ENCODE measurements around the gene PGBD5.

Gene PGBD5

GRCh38 chr1:230271300-230272035 is 154.7 kb downstream of the PGBD5 start:
- Histone ChIP-seq H3K27me3 (ENCODE audit: low read depth, low read length) (no peaks in the 10 kb centered on the region), H3K4me3 (ENCODE audit: low read length) (no peak overlapping the region), H3K9me3 (ENCODE audit: insufficient read depth, low read length) (no peaks in the 10 kb centered on the region), H3K4me2 (ENCODE audit: low read length) (no peak overlapping the region), H3K36me3 (replicated peaks; ENCODE audit: low read depth, low read length) (peaks cover 12% of the 10 kb centered on the region), H3K9ac (ENCODE audit: low read length) (no peak overlapping the region), H3K27ac (ENCODE audit: low read length) (no peak overlapping the region), H3K4me1 (ENCODE audit: low read length) (no peaks in the 10 kb centered on the region), H2AFZ (ENCODE audit: low read depth, low read length) (no peak overlapping the region), H3K79me2 (ENCODE audit: low read length) (no peaks in the 10 kb centered on the region), H4K20me1 (ENCODE audit: insufficient read depth, low read length) (no peaks in the 10 kb centered on the region; the same call in 1 of the 2 replicates)
- no peak for TF ChIP-seq CTCF (IDR thresholded peaks at IDR 0.05; ENCODE audit: low read depth, low read length)
- no peak for TF ChIP-seq EZH2phosphoT487 (IDR thresholded peaks at IDR 0.05; ENCODE audit: low read depth)

- H3K4me2 ChIP-seq (ENCODE audit: low read length): no peak overlapping the region
- H3K79me2 ChIP-seq (ENCODE audit: low read length): no peaks in the 10 kb centered on the region
- peaks cover 10% of the 10 kb centered on the region for H3K36me3 ChIP-seq (replicated peaks; ENCODE audit: low read depth, low read length)
- no peak overlapping the region for H2AFZ ChIP-seq (ENCODE audit: low read depth, low read length)
- no peak overlapping the region for H3K4me3 ChIP-seq (ENCODE audit: low read length)
- H4K20me1 ChIP-seq (ENCODE audit: insufficient read depth, low read length): no peaks in the 10 kb centered on the region; the same call in 1 of the 2 replicates
- H3K27me3 ChIP-seq (ENCODE audit: low read depth, low read length): no peaks in the 10 kb centered on the region
- no peaks in the 10 kb centered on the region for H3K9me3 ChIP-seq (ENCODE audit: insufficient read depth, low read length)
- no peak overlapping the region for H3K27ac ChIP-seq (ENCODE audit: low read length)
- no peak overlapping the region for H3K9ac ChIP-seq (ENCODE audit: low read length)
- TF ChIP-seq EZH2phosphoT487 (IDR thresholded peaks at IDR 0.05; ENCODE audit: low read depth) (no peak), CTCF (IDR thresholded peaks at IDR 0.05; ENCODE audit: low read depth, low read length) (no peak)
- no peaks in the 10 kb centered on the region for H3K4me1 ChIP-seq (ENCODE audit: low read length)
Measured at GRCh38 chr1:230270559-230271281, 155.4 kb downstream of the PGBD5 start.

GRCh38 chr1:230270185-230270558 is 156.0 kb downstream of the PGBD5 start:
- TF ChIP-seq EZH2phosphoT487 (IDR thresholded peaks at IDR 0.05; ENCODE audit: low read depth) (no peak), CTCF (IDR thresholded peaks at IDR 0.05; ENCODE audit: low read depth, low read length) (no peak)
- no peaks in the 10 kb centered on the region for H3K27me3 ChIP-seq (ENCODE audit: low read depth, low read length)
- no peak overlapping the region for H3K4me3 ChIP-seq (ENCODE audit: low read length)
- H4K20me1 ChIP-seq (ENCODE audit: insufficient read depth, low read length): no peaks in the 10 kb centered on the region; the same call in 1 of the 2 replicates
- H3K9me3 ChIP-seq (ENCODE audit: insufficient read depth, low read length): no peaks in the 10 kb centered on the region
- H3K79me2 ChIP-seq (ENCODE audit: low read length): no peaks in the 10 kb centered on the region
- H3K36me3 ChIP-seq (replicated peaks; ENCODE audit: low read depth, low read length): peaks cover 5% of the 10 kb centered on the region
- no peak overlapping the region for H2AFZ ChIP-seq (ENCODE audit: low read depth, low read length)
- no peak overlapping the region for H3K9ac ChIP-seq (ENCODE audit: low read length)
- no peak overlapping the region for H3K4me2 ChIP-seq (ENCODE audit: low read length)
- H3K27ac ChIP-seq (ENCODE audit: low read length): no peak overlapping the region
- H3K4me1 ChIP-seq (ENCODE audit: low read length): no peaks in the 10 kb centered on the region

GRCh38 chr1:230268371-230269170 is 157.6 kb downstream of the PGBD5 start:
- no peak overlapping the region for H3K9ac ChIP-seq (ENCODE audit: low read length)
- no peaks in the 10 kb centered on the region for H3K27me3 ChIP-seq (ENCODE audit: low read depth, low read length)
- no peak overlapping the region for H3K4me2 ChIP-seq (ENCODE audit: low read length)
- no peak overlapping the region for H3K4me3 ChIP-seq (ENCODE audit: low read length)
- H3K36me3 ChIP-seq (replicated peaks; ENCODE audit: low read depth, low read length): no peaks in the 10 kb centered on the region
- peak; percentile 11; the same call in 1 of the 2 replicates for TF ChIP-seq CTCF (IDR thresholded peaks at IDR 0.05; ENCODE audit: low read depth, low read length)
- TF ChIP-seq EZH2phosphoT487 (IDR thresholded peaks at IDR 0.05; ENCODE audit: low read depth): no peak
- no peaks in the 10 kb centered on the region for H3K79me2 ChIP-seq (ENCODE audit: low read length)
- no peaks in the 10 kb centered on the region for H3K9me3 ChIP-seq (ENCODE audit: insufficient read depth, low read length)
- no peaks in the 10 kb centered on the region; the same call in 1 of the 2 replicates for H4K20me1 ChIP-seq (ENCODE audit: insufficient read depth, low read length)
- no peak overlapping the region for H3K27ac ChIP-seq (ENCODE audit: low read length)
- H2AFZ ChIP-seq (ENCODE audit: low read depth, low read length): no peak overlapping the region
- no peaks in the 10 kb centered on the region for H3K4me1 ChIP-seq (ENCODE audit: low read length)
